Psoas muscle (tissue), 8 donors: ENCODE results near the gene ACTL7A. TPM values are rescaled to one million over a fixed set of nuclear protein-coding genes. Genes with fewer than 3 reads are reported as not detected.

Experiments used
- ATAC-seq, 4 donors: fragments of 200-7000 bp; cut with Tn5 transposase; one replicate each; pipeline ENCODE4 v1.9.1; 2020; ENCODE audit warnings: moderate library complexity in 3 of 4, mild to moderate bottlenecking in 2 of 4
- DNase-seq, 2 donors: peaks; one replicate each; pipeline ENCODE4 v3.0.0-alpha.2; 2020
- H3K27ac ChIP-seq: fragments of 200-600 bp; one replicate; pipeline ENCODE4 v1.8.0; 2022
- H3K27me3 ChIP-seq, 3 donors: fragments of 200-600 bp in 1 of 3; one replicate each; pipeline versions ENCODE4 v1.6.1 to v1.8.0; 2013 to 2022; ENCODE audit warnings: low read length in 2 of 3, mild to moderate bottlenecking in 2 of 3, moderate library complexity in 1 of 3; ENCODE audit not compliant: insufficient read depth in 3 of 3
- H3K36me3 ChIP-seq, 2 donors: fragments of 200-600 bp in 1 of 2; one replicate each; pipeline versions ENCODE4 v1.6.1 to v1.8.0; 2013 to 2022; ENCODE audit warnings: low read depth in 1 of 2, mild to moderate bottlenecking in 1 of 2, moderate library complexity in 1 of 2; ENCODE audit not compliant: insufficient read depth in 1 of 2
- H3K4me1 ChIP-seq: fragments of 200-600 bp; one replicate; pipeline ENCODE4 v1.8.0; 2022
- H3K4me3 ChIP-seq: fragments of 200-600 bp; one replicate; pipeline ENCODE4 v1.8.0; 2022; ENCODE audit warnings: mild to moderate bottlenecking
- H3K9me3 ChIP-seq: fragments of 200-600 bp; one replicate; pipeline ENCODE4 v1.8.0; 2022
- WGBS, 3 donors: extraction: QIAGEN DNeasy Blood & Tissue Kit; methylation state at CpG; one replicate each; pipeline versions ENCODE4 v1.1.6 to v1.1.7; 2013; 5-methylcytosine and 5-hydroxymethylcytosine counted together
- intact Hi-C, 2 donors: fragments of 100-400 bp; cut with DNase I; formaldehyde crosslinking; loops; one replicate each; pipeline versions ENCODE4 v1.11.0 to v1.14.2; 2022
- polyA plus RNA-seq, 3 donors: library from polyadenylated mRNA; stranded (reverse); fragments of 200-250 nt; gene quantifications; one replicate each; pipeline ENCODE4 v1.2.3, GENCODE V29; 2013
- total RNA-seq, 4 donors: library from RNA; stranded (reverse); fragmentation: NEBNext Ultra II Directional in 2 of 4; extraction: Animal tissue kit (Norgen Biotek cat#: 25700) in 2 of 4; gene quantifications; one replicate each; pipeline versions ENCODE4 v1.2.1 to v1.2.4, GENCODE V29; 2021 to 2023
- TF ChIP-seq, protein P1 (sequence below): fragments of 200-600 bp; IDR thresholded peaks from one replicate; pipeline ENCODE4 v1.8.0; 2022; ENCODE audit warnings: antibody characterized with exemption
- donor health status: healthy with polysubstance abuse.
- donor health status: DM: no; HTN: no; CAD: no; lungs with moderate emphysema.
- donor health status: Bipolar disorder and iron deficiency.
- donor health status: healthy.
- donor health status: DM: yes; HTN: yes; CAD: no.
- donor health status: DM: no; HTN: no; CAD: no.
- donor health status: DM: no; HTN: no; CAD: no.
- donor health status: DM: yes; HTN: yes; CAD: no.

The ACTL7A gene
- total and polyA plus RNA-seq, 7 donors = not detected

DNA sequence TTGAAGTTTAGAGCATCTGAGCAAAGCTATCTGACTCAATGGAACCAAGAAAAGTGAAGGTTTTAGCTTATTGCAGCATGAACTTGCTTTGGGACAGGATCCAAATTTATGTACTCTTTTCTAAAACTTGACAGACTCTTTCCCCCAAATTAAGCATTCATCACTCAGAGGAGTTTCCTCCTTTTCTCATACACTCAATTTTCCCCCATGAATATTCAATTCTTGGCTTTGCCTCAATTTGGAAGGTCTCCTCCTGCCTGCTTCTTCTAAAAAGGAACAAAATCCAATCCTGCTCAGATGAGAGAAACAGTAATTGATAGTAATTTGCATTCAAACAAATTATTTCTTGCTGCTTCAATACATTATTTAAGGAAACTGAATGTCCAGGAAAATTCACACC, 5.0 kb downstream of the ACTL7A start:
- ATAC-seq (no peak), DNase-seq (no peak)
- H3K36me3 ChIP-seq = peaks cover 0 to 43% of the 10 kb centered on the region in 2 donors
- no peak overlapping the region for H3K4me3 ChIP-seq
- no peaks in the 10 kb centered on the region for H3K9me3 ChIP-seq
- TF ChIP-seq, protein P1, sequence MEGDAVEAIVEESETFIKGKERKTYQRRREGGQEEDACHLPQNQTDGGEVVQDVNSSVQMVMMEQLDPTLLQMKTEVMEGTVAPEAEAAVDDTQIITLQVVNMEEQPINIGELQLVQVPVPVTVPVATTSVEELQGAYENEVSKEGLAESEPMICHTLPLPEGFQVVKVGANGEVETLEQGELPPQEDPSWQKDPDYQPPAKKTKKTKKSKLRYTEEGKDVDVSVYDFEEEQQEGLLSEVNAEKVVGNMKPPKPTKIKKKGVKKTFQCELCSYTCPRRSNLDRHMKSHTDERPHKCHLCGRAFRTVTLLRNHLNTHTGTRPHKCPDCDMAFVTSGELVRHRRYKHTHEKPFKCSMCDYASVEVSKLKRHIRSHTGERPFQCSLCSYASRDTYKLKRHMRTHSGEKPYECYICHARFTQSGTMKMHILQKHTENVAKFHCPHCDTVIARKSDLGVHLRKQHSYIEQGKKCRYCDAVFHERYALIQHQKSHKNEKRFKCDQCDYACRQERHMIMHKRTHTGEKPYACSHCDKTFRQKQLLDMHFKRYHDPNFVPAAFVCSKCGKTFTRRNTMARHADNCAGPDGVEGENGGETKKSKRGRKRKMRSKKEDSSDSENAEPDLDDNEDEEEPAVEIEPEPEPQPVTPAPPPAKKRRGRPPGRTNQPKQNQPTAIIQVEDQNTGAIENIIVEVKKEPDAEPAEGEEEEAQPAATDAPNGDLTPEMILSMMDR = no peak
- H3K27ac ChIP-seq = no peak overlapping the region
- intact Hi-C loops = no loop called here
- H3K4me1 ChIP-seq = no peaks in the 10 kb centered on the region
- H3K27me3 ChIP-seq = no peaks in the 10 kb centered on the region

DNA sequence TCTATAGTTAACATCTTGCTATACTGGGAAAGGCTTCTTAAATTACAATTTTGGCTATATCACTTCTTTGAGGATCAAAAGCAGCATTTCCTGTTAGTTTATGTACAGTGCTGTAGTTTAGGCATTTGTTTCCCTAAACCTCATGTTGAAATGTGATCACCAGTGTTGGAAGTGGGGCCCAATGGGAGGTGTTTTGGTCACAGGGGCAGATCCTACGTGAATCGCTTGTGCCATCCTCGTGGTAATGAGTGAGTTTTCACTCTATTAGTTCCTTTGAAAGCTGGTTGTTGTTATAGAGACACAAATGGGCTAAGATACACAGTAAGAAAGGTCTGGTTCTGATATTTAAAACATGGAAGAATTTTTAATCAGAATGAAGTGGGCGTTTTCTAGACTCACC, 5.8 kb downstream of the ACTL7A start:
- H3K4me3 ChIP-seq = no peak overlapping the region
- peaks cover 0 to 47% of the 10 kb centered on the region in 2 donors for H3K36me3 ChIP-seq
- no peaks in the 10 kb centered on the region for H3K9me3 ChIP-seq
- intact Hi-C loops = no loop called here
- TF ChIP-seq, protein P1 = no peak
- H3K4me1 ChIP-seq = no peaks in the 10 kb centered on the region
- DNase-seq = no peak
- H3K27ac ChIP-seq = no peak overlapping the region
- WGBS, 3 donors = 61 to 86% (median 64%) methylated on average over 4 of the region's 4 CpGs
- ATAC-seq = no peak
- H3K27me3 ChIP-seq = no peaks in the 10 kb centered on the region

DNA sequence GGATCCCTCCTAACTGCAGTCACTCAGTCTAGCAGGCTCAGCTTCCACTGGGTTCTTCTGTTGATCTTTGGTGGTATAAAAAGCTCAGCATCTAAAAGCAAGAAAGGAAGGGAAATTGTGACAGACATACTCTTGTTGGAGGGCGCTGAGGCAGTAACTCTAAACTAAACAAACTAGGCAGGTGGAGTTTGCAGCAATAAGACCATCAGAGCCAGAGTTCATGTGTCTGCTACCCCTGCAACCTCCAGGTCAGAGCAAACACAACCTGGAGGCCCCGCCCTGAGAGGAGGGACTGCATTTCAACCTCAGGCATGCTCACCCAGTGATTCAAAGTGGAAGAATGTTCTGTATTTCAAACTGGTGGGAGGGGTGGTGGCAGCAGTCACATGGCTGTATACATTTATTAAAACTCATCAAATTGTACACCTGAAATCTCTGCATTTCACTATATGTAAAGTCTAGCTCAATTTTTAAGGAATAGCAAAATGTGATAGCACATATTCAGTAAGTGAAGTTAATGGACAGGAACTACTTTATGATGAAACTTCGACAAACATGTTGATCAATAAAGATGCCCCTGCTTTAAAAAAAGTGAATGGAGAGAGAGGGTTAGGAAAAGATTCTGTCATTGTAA, 7.1 kb downstream of the ACTL7A start:
- TF ChIP-seq, protein P1 = no peak
- no peak overlapping the region for H3K27ac ChIP-seq
- DNase-seq (no peak), ATAC-seq (no peak)
- no peaks in the 10 kb centered on the region for H3K9me3 ChIP-seq
- peaks cover 6 to 61% of the 10 kb centered on the region in 2 donors for H3K36me3 ChIP-seq
- no peaks in the 10 kb centered on the region for H3K4me1 ChIP-seq
- no peak overlapping the region for H3K4me3 ChIP-seq
- intact Hi-C loops = no loop called here
- 64 to 95% (median 80%) methylated on average over 3 of the region's 3 CpGs for WGBS, 3 donors
- no peaks in the 10 kb centered on the region for H3K27me3 ChIP-seq

DNA sequence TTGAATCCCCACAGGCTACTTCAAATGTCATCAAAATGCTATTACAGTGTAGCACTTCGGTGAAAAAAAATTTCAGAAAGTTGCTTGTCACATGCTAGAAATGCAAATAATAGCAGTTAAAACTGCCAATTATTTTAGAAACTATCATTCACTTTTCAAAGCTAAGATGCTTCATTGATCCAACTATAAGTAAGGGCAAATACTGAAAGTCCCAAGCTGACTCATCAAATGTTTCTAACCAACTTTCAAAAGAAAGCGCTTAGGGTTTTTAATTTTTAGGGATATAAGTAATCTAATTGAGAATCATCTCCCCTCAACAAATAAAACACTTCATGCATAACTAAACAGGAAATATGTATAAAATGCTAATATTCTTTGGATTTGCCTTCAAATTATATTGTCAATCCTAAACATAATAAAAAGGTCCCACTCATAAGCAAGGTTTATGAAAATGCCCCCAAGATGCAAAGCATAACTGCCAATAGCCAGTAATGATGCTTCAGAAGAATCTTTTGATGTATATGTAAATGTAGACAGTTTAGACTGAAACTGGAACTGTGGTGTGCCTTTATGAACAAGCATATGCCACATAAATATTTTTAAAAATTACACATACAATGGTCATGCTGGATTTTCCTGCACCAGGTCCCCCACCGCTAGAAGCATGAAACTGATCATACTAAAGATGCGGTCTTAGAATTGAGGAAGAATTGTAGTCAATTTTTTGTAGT, 12.2 kb downstream of the ACTL7A start:
- DNase-seq (no peak), ATAC-seq (no peak)
- intact Hi-C loops = no loop called here
- no peak overlapping the region for H3K27ac ChIP-seq
- TF ChIP-seq, protein P1 = no peak
- H3K4me1 ChIP-seq = no peaks in the 10 kb centered on the region
- H3K4me3 ChIP-seq = no peak overlapping the region
- H3K9me3 ChIP-seq = no peaks in the 10 kb centered on the region
- H3K36me3 ChIP-seq = peaks cover 21 to 91% of the 10 kb centered on the region in 2 donors
- WGBS, 3 donors = 95 to 97% (median 97%) methylated on average over 4 of the region's 4 CpGs
- H3K27me3 ChIP-seq = no peaks in the 10 kb centered on the region
